Testis (tissue), 2 donors: Measurements from ENCODE around the gene ACSS1.

Source experiments
- CTCF ChIP-seq, 3 experiments: fragments of 450-650 bp in 2 of 3; fragments of 200-600 bp in 1 of 3; sonication (generic) in 1 of 3; IDR thresholded peaks; one replicate each; pipeline ENCODE4 v1.5.1; 2016 to 2019; ENCODE audit warnings: antibody characterized with exemption in 3 of 3, mild to moderate bottlenecking in 2 of 3, moderate library complexity in 1 of 3
- POLR2A ChIP-seq: fragments of 450-650 bp; IDR thresholded peaks from one replicate; pipeline ENCODE4 v1.6.1; 2017; ENCODE audit warnings: antibody characterized with exemption, mild to moderate bottlenecking, moderate library complexity

GRCh38 chr20:25022680-25023079, 35.3 kb downstream of the ACSS1 start:
- TF ChIP-seq CTCF (IDR thresholded peaks at IDR 0.05) (no peak), POLR2A (no peak)
